Measurements from ENCODE around the gene KCNRG.
"Not testable (repeated sequence)": the region's sequence is repeated elsewhere in the genome, so short reads cannot be mapped to it uniquely, and the experiment has no call there.

The KCNRG gene

GRCh38 chr13:50015258-50015657 is at the start of gene KCNRG:
TSS of gene KCNRG (plus strand) at chr13:50015444. CDS start at chr13:50015494, 50 bp downstream.
- peak; percentile 36 for DNase-seq (ENCODE audit: low read depth)

DNA sequence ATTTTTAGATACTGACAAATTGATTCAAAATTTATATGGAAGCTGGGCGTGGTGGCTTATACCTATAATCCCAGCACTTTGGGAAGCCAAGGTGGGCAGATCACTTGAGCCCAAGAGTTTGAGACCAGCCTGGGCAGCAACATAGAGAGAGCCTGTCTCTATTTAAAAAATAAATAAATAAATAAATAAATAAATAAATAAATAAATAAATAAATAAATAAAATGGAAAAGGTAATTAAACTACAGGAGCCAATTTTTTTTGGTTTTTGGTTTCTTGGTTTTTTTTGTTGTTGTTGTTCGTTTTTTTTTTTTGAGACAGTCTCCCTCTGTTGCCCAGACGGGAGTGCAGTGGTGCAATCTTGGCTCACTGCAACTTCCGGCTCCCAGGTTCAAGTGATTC is 47.8 kb upstream of the KCNRG start:
- no peak for DNase-seq (ENCODE audit: low read depth)

- no peak for DNase-seq (ENCODE audit: low read depth)
Measured at GRCh38 chr13:49972709-49973108, 42.5 kb upstream of the KCNRG start.

DNA sequence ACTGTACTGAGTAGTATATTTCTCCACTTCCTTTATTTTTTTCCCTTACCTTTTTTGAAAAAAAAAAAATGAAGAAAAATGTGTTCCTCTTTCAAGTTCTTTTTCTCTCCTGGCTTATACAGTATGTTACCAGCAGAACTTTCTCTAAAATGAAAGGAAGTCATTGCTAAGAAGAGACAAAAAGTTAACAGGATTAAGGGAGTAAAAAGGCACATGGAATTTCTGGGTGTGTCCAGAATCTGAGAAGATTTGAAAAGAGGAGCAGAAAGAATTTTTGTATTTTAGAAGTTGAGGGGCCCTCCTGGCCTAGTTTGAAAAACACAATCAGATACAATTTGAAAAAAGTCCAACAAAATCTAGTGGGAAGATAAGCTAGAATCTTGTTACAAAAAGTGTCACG is 39.4 kb upstream of the KCNRG start:
- DNase-seq (ENCODE audit: low read depth) = no peak

- peak; percentile 29 for DNase-seq (ENCODE audit: low read depth)
Measured at GRCh38 chr13:49976314-49977258, 38.7 kb upstream of the KCNRG start.

- DNase-seq (ENCODE audit: low read depth) = no peak
Measured at GRCh38 chr13:49977992-49978391, 37.3 kb upstream of the KCNRG start.

- DNase-seq (ENCODE audit: low read depth) = no peak
Measured at GRCh38 chr13:49980266-49980665, 35.0 kb upstream of the KCNRG start.

DNA sequence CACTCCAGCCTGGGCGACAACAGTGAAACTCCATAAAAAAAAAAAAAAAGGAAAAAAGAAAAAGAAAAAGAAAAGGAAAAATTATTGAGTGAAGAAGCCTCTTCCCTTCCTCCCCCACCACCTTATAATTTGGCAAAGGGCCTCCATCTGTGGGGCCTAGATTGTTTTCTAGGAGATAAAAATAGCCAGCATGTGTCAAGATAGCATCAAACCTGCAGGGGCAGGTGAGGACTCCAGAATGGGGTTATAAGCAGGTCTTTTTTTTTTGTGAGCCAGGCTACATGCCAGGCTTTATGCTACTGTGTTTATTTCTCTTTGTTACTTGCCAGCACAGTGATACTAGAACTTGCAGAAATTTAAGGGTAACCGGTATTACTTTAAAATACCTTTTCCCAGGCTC is 30.1 kb upstream of the KCNRG start:
- DNase-seq (ENCODE audit: low read depth) = no peak

GRCh38 chr13:49986471-49986870 is 28.8 kb upstream of the KCNRG start:
- no peak for DNase-seq (ENCODE audit: low read depth)

GRCh38 chr13:49990612-49991011 is 24.6 kb upstream of the KCNRG start:
- not testable (repeated sequence) for DNase-seq (ENCODE audit: low read depth)

DNA sequence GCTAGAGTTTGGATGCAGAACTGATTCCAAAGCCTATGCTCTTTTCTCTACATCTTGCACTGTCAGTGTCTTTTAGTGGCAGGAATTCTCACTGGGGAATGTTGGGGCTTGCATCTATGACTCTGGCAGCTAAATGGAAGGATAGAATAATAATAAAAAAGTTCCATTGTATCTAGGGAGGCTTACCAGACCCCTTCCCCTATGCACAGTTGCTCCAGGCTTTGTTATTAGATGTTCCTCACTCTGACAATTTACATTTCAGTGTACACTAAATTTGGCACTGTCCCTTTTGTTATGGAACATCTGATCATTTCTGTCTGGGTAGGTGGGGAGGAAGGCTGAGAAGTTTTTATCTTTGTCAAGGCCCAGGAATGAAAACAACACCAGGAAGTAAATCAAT is 22.1 kb upstream of the KCNRG start:
- no peak for DNase-seq (ENCODE audit: low read depth)

- DNase-seq (ENCODE audit: low read depth) = no peak
Measured at GRCh38 chr13:49993666-49994065, 21.6 kb upstream of the KCNRG start.

DNA sequence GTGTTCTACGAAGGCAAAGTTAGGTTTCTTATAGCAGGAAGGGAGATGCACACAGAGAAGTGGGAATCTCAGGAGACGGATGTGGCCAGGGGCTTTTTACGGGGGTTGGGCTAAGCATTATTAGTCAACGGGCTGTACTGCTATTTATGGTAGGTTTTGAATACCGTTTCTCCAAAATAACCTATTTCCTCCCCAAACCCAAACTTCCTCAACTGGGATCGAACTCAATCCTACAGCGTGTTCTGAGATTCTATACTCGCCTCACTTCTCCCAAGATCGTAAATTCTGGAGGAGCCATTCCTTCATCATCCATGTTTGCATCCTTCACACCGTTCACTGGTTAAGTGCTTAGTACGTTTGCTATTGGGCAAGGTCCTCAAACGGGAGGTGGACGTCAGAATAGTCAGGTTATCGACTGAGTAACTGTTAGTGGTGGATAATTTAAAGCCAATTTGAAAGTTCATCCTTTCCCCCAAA is 19.6 kb upstream of the KCNRG start:
- DNase-seq (ENCODE audit: low read depth) = no peak

- DNase-seq (ENCODE audit: low read depth) = peak; percentile 83
Measured at GRCh38 chr13:49996161-49996915, 18.9 kb upstream of the KCNRG start.

DNA sequence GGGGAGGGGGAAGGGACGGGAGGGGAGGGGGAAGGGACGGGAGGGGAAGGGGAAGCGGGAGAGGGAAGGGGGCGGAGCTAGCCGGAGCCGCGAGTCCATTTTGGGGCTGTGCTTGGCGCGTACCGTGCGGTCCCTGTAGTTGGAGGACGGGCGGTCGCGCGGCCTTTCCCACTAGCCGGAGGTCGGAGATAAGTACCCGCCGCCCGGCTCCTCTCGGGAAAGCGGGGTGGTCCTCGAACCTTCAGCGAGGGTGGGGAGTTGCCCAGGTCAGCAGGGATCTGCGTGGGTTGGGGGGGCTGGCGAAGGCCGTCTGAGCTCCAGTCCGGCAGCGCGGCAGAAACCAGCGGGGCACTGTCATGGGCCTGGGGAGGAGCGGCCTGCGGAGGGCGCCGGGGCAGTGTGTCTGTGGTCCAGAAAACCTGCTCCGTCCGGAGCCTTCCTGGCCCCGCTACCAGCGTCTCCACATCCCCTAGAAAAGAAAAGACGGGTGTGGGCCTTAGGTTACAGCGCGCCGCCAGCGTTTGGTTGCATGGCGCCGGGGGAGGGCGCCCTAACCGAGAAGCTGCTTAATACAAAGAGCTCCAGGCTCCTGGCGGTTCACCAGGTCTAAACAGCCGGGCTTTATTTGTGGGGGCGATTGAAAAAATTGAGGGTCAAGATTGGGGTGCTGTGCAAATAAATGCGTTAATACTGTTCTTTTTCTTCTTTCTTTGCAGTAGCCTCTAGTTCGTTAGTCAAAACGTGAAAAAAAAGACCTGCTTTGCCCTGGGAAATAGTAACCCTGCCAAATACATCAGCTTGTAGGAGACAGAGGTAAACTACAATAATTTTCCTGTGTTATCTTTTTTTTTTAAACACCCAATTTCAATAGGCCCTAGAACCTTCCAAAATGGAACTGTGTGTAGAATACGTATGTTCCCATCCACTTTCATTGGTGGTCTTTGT is 18.0 kb upstream of the KCNRG start, which contains the start of gene TRIM13:
Gene TRIM13, plus strand, starts transcription at position 92 of the 945 bp plus-strand sequence. CDS start 14,899 bp downstream, outside the sequence.
- peak; percentile 85 for DNase-seq (ENCODE audit: low read depth)

GRCh38 chr13:49997955-49998354 is 17.3 kb upstream of the KCNRG start:
- no peak for DNase-seq (ENCODE audit: low read depth)

- no peak for DNase-seq (ENCODE audit: low read depth)
Measured at GRCh38 chr13:49998714-49999624, 16.3 kb upstream of the KCNRG start.

- DNase-seq (ENCODE audit: low read depth) = no peak
Measured at GRCh38 chr13:50001287-50001686, 14.0 kb upstream of the KCNRG start.

DNA sequence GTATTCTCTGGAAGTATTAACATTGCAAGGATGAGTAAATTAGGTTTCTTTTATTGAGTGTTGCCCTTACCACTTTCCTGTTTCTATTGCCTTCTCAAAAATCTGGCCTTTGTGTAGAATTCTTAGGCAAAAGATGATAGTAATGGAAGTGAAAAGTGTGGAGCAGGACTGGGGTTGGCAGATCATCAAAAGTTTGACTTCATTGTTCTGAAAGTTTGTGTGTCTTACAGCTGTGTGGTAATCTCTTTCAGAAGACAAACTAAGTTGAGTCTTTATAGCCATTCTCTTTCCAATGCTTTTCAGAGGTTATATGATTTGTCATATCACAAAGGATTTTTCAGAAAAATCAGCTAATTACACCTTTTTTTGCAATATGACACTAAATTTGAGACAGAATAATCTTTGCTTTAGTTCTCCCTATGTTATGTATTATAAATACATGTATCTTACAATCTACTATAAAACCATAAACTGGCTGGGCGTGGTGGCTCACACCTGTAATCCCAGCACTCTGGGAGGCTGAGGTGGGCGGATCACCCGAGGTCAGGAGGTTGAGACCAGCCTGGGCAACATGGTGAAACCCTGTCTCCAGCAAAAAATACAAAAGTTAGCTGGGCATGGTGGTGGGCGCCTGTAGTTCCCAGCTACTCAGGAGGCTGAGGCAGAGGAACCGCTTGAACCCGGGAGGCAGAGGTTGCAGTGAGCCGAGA is 8.7 kb upstream of the KCNRG start:
- DNase-seq (ENCODE audit: low read depth) = no peak

GRCh38 chr13:50011461-50011860 is 3.8 kb upstream of the KCNRG start:
- DNase-seq (ENCODE audit: low read depth) = no peak

All from stromal cell of bone marrow (primary cell).